Colonic mucosa (tissue), 4 donors: Measurements from ENCODE around the gene MMEL1. TPM values are rescaled to one million over a fixed set of nuclear protein-coding genes. Genes with fewer than 3 reads are reported as not detected.

Source experiments
- DNase-seq: peaks from one replicate; pipeline ENCODE4 v3.0.0-alpha.2; 2020
- H3K27ac ChIP-seq: fragments of 200-600 bp; one replicate; pipeline ENCODE4 v1.8.0; 2021
- H3K27me3 ChIP-seq: fragments of 200-600 bp; one replicate; pipeline ENCODE4 v1.8.0; 2021
- H3K36me3 ChIP-seq: fragments of 200-600 bp; one replicate; pipeline ENCODE4 v1.8.0; 2021
- H3K4me1 ChIP-seq: fragments of 200-600 bp; one replicate; pipeline ENCODE4 v1.8.0; 2021; ENCODE audit warnings: mild to moderate bottlenecking
- H3K4me3 ChIP-seq: fragments of 200-600 bp; one replicate; pipeline ENCODE4 v1.8.0; 2021
- H3K9ac ChIP-seq, 2 donors: one replicate each; pipeline ENCODE4 v1.7.0; 2013; ENCODE audit warnings: control low read depth in 2 of 2, low read depth in 2 of 2, low read length in 2 of 2
- H3K9me3 ChIP-seq: fragments of 200-600 bp; one replicate; pipeline ENCODE4 v1.8.0; 2021
- CTCF ChIP-seq: fragments of 200-600 bp; IDR thresholded peaks from one replicate; pipeline ENCODE4 v1.8.0; 2022; ENCODE audit warnings: antibody characterized with exemption, mild to moderate bottlenecking
- intact Hi-C: fragments of 100-400 bp; cut with DNase I; formaldehyde crosslinking; loops from one replicate; pipeline ENCODE4 v1.14.1; 2022
- total RNA-seq, 2 donors: library from RNA; stranded (reverse); fragmentation: NEBNext Ultra II Directional in 1 of 2; extraction: Animal tissue kit (Norgen Biotek cat#: 25700) in 1 of 2; gene quantifications; one replicate each; pipeline ENCODE4 v1.2.1, GENCODE V29; 2021
- donor health status: healthy.
- donor health status: DM: no; HTN: no; CAD: no.
- donor health status: DM: no; HTN: no; CAD: no.

The MMEL1 gene
- total RNA-seq, 2 donors from 2014 or later, result 11.4 to 13.9 TPM

- intact Hi-C loops, result loop anchor here (10.0 kb wide), 1 partner anchor 51 kb away; no protein-coding TSS in a partner anchor
- Histone ChIP-seq H3K27me3 (no peaks in the 10 kb centered on the region), H3K9ac (peak overlapping the region; percentile 30 to 66), H3K36me3 (no peaks in the 10 kb centered on the region), H3K27ac (no peak overlapping the region), H3K4me3 (no peak overlapping the region), H3K4me1 (no peaks in the 10 kb centered on the region), H3K9me3 (no peaks in the 10 kb centered on the region)
- TF ChIP-seq CTCF, result no peak
- DNase-seq, result no peak
These were observed 39.5 kb downstream of the MMEL1 start for GRCh38 chr1:2593251-2593878.

- Histone ChIP-seq H3K27ac (no peak overlapping the region), H3K9ac (peak overlapping the region in 1 of 2 donors; percentile 66), H3K27me3 (no peaks in the 10 kb centered on the region), H3K9me3 (no peaks in the 10 kb centered on the region), H3K4me1 (peaks cover 6% of the 10 kb centered on the region), H3K4me3 (no peak overlapping the region), H3K36me3 (no peaks in the 10 kb centered on the region)
- TF ChIP-seq CTCF, result no peak
- DNase-seq, result peak; percentile 69
- intact Hi-C loops, result loop anchor here (10.0 kb wide), 1 partner anchor 52 kb away; no protein-coding TSS in a partner anchor
These were observed 40.1 kb downstream of the MMEL1 start for GRCh38 chr1:2592672-2593071.

- DNase-seq, result no peak
- H3K27ac ChIP-seq, result no peak overlapping the region
- H3K9ac ChIP-seq, result peak overlapping the region; percentile 43 to 46
- no peak for TF ChIP-seq CTCF
- H3K4me3 ChIP-seq, result no peak overlapping the region
- no peaks in the 10 kb centered on the region for H3K27me3 ChIP-seq
- H3K36me3 ChIP-seq, result no peaks in the 10 kb centered on the region
- peaks cover 6% of the 10 kb centered on the region for H3K4me1 ChIP-seq
- intact Hi-C loops, result loop anchor here (10.0 kb wide), 1 partner anchor 53 kb away; no protein-coding TSS in a partner anchor
- H3K9me3 ChIP-seq, result no peaks in the 10 kb centered on the region
These were observed 41.1 kb downstream of the MMEL1 start for GRCh38 chr1:2591581-2592261.

GRCh38 chr1:2591233-2591580 is 41.6 kb downstream of the MMEL1 start:
- Histone ChIP-seq H3K36me3 (no peaks in the 10 kb centered on the region), H3K9me3 (no peaks in the 10 kb centered on the region), H3K4me3 (no peak overlapping the region), H3K9ac (no peak overlapping the region), H3K27me3 (no peaks in the 10 kb centered on the region), H3K27ac (no peak overlapping the region), H3K4me1 (peaks cover 6% of the 10 kb centered on the region)
- no peak for DNase-seq
- TF ChIP-seq CTCF, result no peak
- intact Hi-C loops, result loop anchor here (10.0 kb wide), 1 partner anchor 54 kb away; no protein-coding TSS in a partner anchor

- Histone ChIP-seq H3K27ac (no peak overlapping the region), H3K27me3 (no peaks in the 10 kb centered on the region), H3K36me3 (no peaks in the 10 kb centered on the region), H3K9ac (no peak overlapping the region), H3K9me3 (no peaks in the 10 kb centered on the region), H3K4me3 (no peak overlapping the region), H3K4me1 (peaks cover 6% of the 10 kb centered on the region)
- no peak for TF ChIP-seq CTCF
- no peak for DNase-seq
- intact Hi-C loops, result loop anchor here (10.0 kb wide), 1 partner anchor 54 kb away; no protein-coding TSS in a partner anchor
These were observed 42.3 kb downstream of the MMEL1 start for GRCh38 chr1:2590233-2591141.
